ENCODE measurements around the gene LIN7A.

LIN7A gene

GRCh38 chr12:80847575-80847974 is 90.2 kb downstream of the LIN7A start:
- Histone ChIP-seq H3K4me2 (ENCODE audit: low read length) (no peak overlapping the region), H3K79me2 (ENCODE audit: low read length) (no peaks in the 10 kb centered on the region), H3K36me3 (replicated peaks; ENCODE audit: low read depth, low read length) (no peaks in the 10 kb centered on the region), H4K20me1 (ENCODE audit: insufficient read depth, low read length) (no peaks in the 10 kb centered on the region), H2AFZ (ENCODE audit: low read depth, low read length) (no peak overlapping the region), H3K4me3 (ENCODE audit: low read length) (no peak overlapping the region), H3K9me3 (ENCODE audit: insufficient read depth, low read length) (no peaks in the 10 kb centered on the region), H3K9ac (ENCODE audit: low read length) (no peak overlapping the region), H3K27ac (ENCODE audit: low read length) (no peak overlapping the region), H3K27me3 (ENCODE audit: low read depth, low read length) (no peaks in the 10 kb centered on the region), H3K4me1 (ENCODE audit: low read length) (no peaks in the 10 kb centered on the region)
- TF ChIP-seq EZH2phosphoT487 (IDR thresholded peaks at IDR 0.05; ENCODE audit: low read depth) = no peak
- TF ChIP-seq, protein P1, sequence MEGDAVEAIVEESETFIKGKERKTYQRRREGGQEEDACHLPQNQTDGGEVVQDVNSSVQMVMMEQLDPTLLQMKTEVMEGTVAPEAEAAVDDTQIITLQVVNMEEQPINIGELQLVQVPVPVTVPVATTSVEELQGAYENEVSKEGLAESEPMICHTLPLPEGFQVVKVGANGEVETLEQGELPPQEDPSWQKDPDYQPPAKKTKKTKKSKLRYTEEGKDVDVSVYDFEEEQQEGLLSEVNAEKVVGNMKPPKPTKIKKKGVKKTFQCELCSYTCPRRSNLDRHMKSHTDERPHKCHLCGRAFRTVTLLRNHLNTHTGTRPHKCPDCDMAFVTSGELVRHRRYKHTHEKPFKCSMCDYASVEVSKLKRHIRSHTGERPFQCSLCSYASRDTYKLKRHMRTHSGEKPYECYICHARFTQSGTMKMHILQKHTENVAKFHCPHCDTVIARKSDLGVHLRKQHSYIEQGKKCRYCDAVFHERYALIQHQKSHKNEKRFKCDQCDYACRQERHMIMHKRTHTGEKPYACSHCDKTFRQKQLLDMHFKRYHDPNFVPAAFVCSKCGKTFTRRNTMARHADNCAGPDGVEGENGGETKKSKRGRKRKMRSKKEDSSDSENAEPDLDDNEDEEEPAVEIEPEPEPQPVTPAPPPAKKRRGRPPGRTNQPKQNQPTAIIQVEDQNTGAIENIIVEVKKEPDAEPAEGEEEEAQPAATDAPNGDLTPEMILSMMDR (IDR thresholded peaks at IDR 0.05; ENCODE audit: low read depth, low read length) = no peak

DNA sequence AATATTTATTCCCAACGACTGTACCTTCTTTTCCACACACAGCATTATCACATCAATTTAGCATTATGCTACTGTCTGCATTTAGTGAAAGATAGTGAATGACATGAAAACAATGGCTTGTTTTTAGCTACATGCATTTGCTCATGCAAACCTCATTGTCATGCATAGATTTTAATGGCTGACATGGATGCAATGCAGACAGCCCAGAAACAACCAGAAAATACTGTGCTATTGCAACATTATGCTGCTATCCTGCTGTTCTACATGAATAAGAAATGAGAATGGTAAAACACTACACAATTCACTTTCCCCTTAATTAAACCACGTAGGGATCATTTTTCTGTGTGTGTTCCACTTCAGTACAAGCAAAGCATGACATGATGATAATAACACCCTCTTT is 90.8 kb downstream of the LIN7A start:
- H3K36me3 ChIP-seq (replicated peaks; ENCODE audit: low read depth, low read length) = no peaks in the 10 kb centered on the region
- no peaks in the 10 kb centered on the region for H3K4me1 ChIP-seq (ENCODE audit: low read length)
- no peaks in the 10 kb centered on the region for H3K79me2 ChIP-seq (ENCODE audit: low read length)
- H3K27ac ChIP-seq (ENCODE audit: low read length) = no peak overlapping the region
- no peaks in the 10 kb centered on the region for H3K27me3 ChIP-seq (ENCODE audit: low read depth, low read length)
- H3K4me2 ChIP-seq (ENCODE audit: low read length) = no peak overlapping the region
- no peaks in the 10 kb centered on the region for H4K20me1 ChIP-seq (ENCODE audit: insufficient read depth, low read length)
- H3K9ac ChIP-seq (ENCODE audit: low read length) = no peak overlapping the region
- no peaks in the 10 kb centered on the region for H3K9me3 ChIP-seq (ENCODE audit: insufficient read depth, low read length)
- no peak overlapping the region for H3K4me3 ChIP-seq (ENCODE audit: low read length)
- TF ChIP-seq, protein P1 (IDR thresholded peaks at IDR 0.05; ENCODE audit: low read depth, low read length) = no peak
- TF ChIP-seq EZH2phosphoT487 (IDR thresholded peaks at IDR 0.05; ENCODE audit: low read depth) = no peak
- H2AFZ ChIP-seq (ENCODE audit: low read depth, low read length) = no peak overlapping the region

GRCh38 chr12:80845639-80846038 is 92.1 kb downstream of the LIN7A start:
- Histone ChIP-seq H3K9ac (ENCODE audit: low read length) (no peak overlapping the region), H3K9me3 (ENCODE audit: insufficient read depth, low read length) (no peaks in the 10 kb centered on the region), H3K27ac (ENCODE audit: low read length) (no peak overlapping the region), H2AFZ (ENCODE audit: low read depth, low read length) (no peak overlapping the region), H4K20me1 (ENCODE audit: insufficient read depth, low read length) (no peaks in the 10 kb centered on the region), H3K4me3 (ENCODE audit: low read length) (no peak overlapping the region), H3K27me3 (ENCODE audit: low read depth, low read length) (no peaks in the 10 kb centered on the region), H3K36me3 (replicated peaks; ENCODE audit: low read depth, low read length) (no peaks in the 10 kb centered on the region), H3K4me1 (ENCODE audit: low read length) (no peaks in the 10 kb centered on the region), H3K4me2 (ENCODE audit: low read length) (no peak overlapping the region), H3K79me2 (ENCODE audit: low read length) (no peaks in the 10 kb centered on the region)
- TF ChIP-seq, protein P1 (IDR thresholded peaks at IDR 0.05; ENCODE audit: low read depth, low read length) = no peak
- no peak for TF ChIP-seq EZH2phosphoT487 (IDR thresholded peaks at IDR 0.05; ENCODE audit: low read depth)

GRCh38 chr12:80843969-80844368 is 93.8 kb downstream of the LIN7A start:
- Histone ChIP-seq H3K4me2 (ENCODE audit: low read length) (no peak overlapping the region), H3K4me1 (ENCODE audit: low read length) (peaks cover 3% of the 10 kb centered on the region), H3K9me3 (ENCODE audit: insufficient read depth, low read length) (no peaks in the 10 kb centered on the region), H3K27me3 (ENCODE audit: low read depth, low read length) (no peaks in the 10 kb centered on the region), H4K20me1 (ENCODE audit: insufficient read depth, low read length) (no peaks in the 10 kb centered on the region), H3K27ac (ENCODE audit: low read length) (no peak overlapping the region), H3K4me3 (ENCODE audit: low read length) (no peak overlapping the region), H3K9ac (ENCODE audit: low read length) (no peak overlapping the region), H2AFZ (ENCODE audit: low read depth, low read length) (no peak overlapping the region), H3K79me2 (ENCODE audit: low read length) (no peaks in the 10 kb centered on the region), H3K36me3 (replicated peaks; ENCODE audit: low read depth, low read length) (no peaks in the 10 kb centered on the region)
- TF ChIP-seq EZH2phosphoT487 (IDR thresholded peaks at IDR 0.05; ENCODE audit: low read depth) = no peak
- TF ChIP-seq, protein P1 (IDR thresholded peaks at IDR 0.05; ENCODE audit: low read depth, low read length) = no peak

Data from OCI-LY3 (cell line).